Esophagus muscularis mucosa (tissue), 4 donors: Measurements from ENCODE around the gene KDM4D. TPM values are rescaled to one million over a fixed set of nuclear protein-coding genes. Genes with fewer than 3 reads are reported as not detected.

Experiments used
- DNase-seq: peaks from one replicate; pipeline ENCODE4 v3.0.0-alpha.2; 2017; ENCODE audit errors: extremely low spot score
- H3K27ac ChIP-seq, 4 donors: fragments of 200-600 bp; sonication (generic); replicated peaks in 1 of 4; 1 replicate in 3 of 4; 2 replicates in 1 of 4; pipeline ENCODE4 v1.5.1; 2016 to 2019; ENCODE audit warnings: mild to moderate bottlenecking in 1 of 4
- H3K27me3 ChIP-seq, 4 donors: fragments of 200-600 bp; sonication (generic); one replicate each; pipeline versions ENCODE4 v1.5.1 to v1.6.0; 2016 to 2019
- H3K36me3 ChIP-seq, 4 donors: fragments of 200-600 bp; sonication (generic); one replicate each; pipeline ENCODE4 v1.5.1; 2016 to 2019
- H3K4me1 ChIP-seq, 4 donors: fragments of 200-600 bp; sonication (generic); one replicate each; pipeline ENCODE4 v1.5.1; 2016 to 2019
- H3K4me3 ChIP-seq, 4 donors: fragments of 200-600 bp; sonication (generic); 1 replicate in 2 of 4; 2 replicates in 2 of 4; pipeline ENCODE4 v1.5.1; 2016 to 2019; ENCODE audit warnings: mild to moderate bottlenecking in 4 of 4, moderate library complexity in 1 of 4
- H3K9me3 ChIP-seq, 4 donors: fragments of 200-600 bp; sonication (generic); 1 replicate in 3 of 4; 2 replicates in 1 of 4; pipeline ENCODE4 v1.5.1; 2016 to 2019
- CTCF ChIP-seq, 3 experiments: fragments of 200-600 bp in 2 of 3; fragments of 450-650 bp in 1 of 3; sonication (generic) in 2 of 3; IDR thresholded peaks; one replicate each; pipeline ENCODE4 v1.5.1; 2017 to 2019; ENCODE audit warnings: antibody characterized with exemption in 3 of 3, mild to moderate bottlenecking in 2 of 3, moderate library complexity in 1 of 3
- EP300 ChIP-seq: sonication (generic); formaldehyde crosslinking; IDR thresholded peaks from one replicate; pipeline ENCODE4 v1.6.1; 2017; ENCODE audit warnings: antibody characterized with exemption
- POLR2A ChIP-seq: fragments of 450-650 bp; IDR thresholded peaks from one replicate; pipeline ENCODE4 v1.6.1; 2017; ENCODE audit warnings: antibody characterized with exemption, moderate library complexity, mild to moderate bottlenecking, low read depth
- POLR2AphosphoS5 ChIP-seq, 2 donors: sonication (generic); formaldehyde crosslinking; IDR thresholded peaks; one replicate each; pipeline ENCODE4 v1.6.1; 2017; ENCODE audit warnings: antibody characterized with exemption in 2 of 2
- WGBS: methylation state at CpG from one replicate; pipeline ENCODE4 v1.1.5; 2018; 5-methylcytosine and 5-hydroxymethylcytosine counted together
- intact Hi-C: fragments of 100-400 bp; cut with DNase I; formaldehyde crosslinking; loops from one replicate; pipeline ENCODE4 v1.15.1; 2023
- total RNA-seq, 4 donors: library from RNA; depleted of rRNA; stranded (reverse); fragments of >200 nt; gene quantifications; one replicate each; pipeline versions ENCODE4 v1.1.0 to v1.2.1, GENCODE V29; 2016

The KDM4D gene
- total RNA-seq, 4 donors from 2014 or later: under 0.01 to 0.58 (median 0.40) TPM

- no peak for DNase-seq
- Histone ChIP-seq H3K4me3 (no peak overlapping the region), H3K27ac (peak overlapping the region; percentile 17 to 56 (median 50)), H3K36me3 (no peaks in the 10 kb centered on the region), H3K4me1 (peaks cover 19 to 43% (median 36%) of the 10 kb centered on the region in 4 donors), H3K27me3 (no peaks in the 10 kb centered on the region), H3K9me3 (no peaks in the 10 kb centered on the region)
- WGBS: 34% methylated on average over 5 of the region's 5 CpGs
- no peak for TF ChIP-seq POLR2A
- TF ChIP-seq POLR2AphosphoS5 (IDR thresholded peaks at IDR 0.05): peak in 1 of 2 donors; percentile 25
- intact Hi-C loops: no loop called here
Measured at GRCh38 chr11:94933223-94934130, 40.0 kb upstream of the KDM4D start.

- 93% methylated on average over 2 of the region's 4 CpGs for WGBS
Measured at GRCh38 chr11:94934362-94934761, 39.1 kb upstream of the KDM4D start.

GRCh38 chr11:94934846-94935245, 38.7 kb upstream of the KDM4D start:
- H3K9me3 ChIP-seq: no peaks in the 10 kb centered on the region
- WGBS: 86% methylated on average over 3 of the region's 3 CpGs
- intact Hi-C loops: no loop called here
- peaks cover 26 to 49% (median 40%) of the 10 kb centered on the region in 4 donors for H3K4me1 ChIP-seq
- no peaks in the 10 kb centered on the region for H3K27me3 ChIP-seq
- no peak overlapping the region for H3K4me3 ChIP-seq
- TF ChIP-seq CTCF (IDR thresholded peaks at IDR 0.05): no peak
- TF ChIP-seq EP300: no peak
- TF ChIP-seq POLR2AphosphoS5 (IDR thresholded peaks at IDR 0.05): no peak
- TF ChIP-seq POLR2A: no peak
- H3K36me3 ChIP-seq: no peaks in the 10 kb centered on the region
- DNase-seq: no peak
- no peak overlapping the region for H3K27ac ChIP-seq

More at GRCh38 chr11:94934362-94934761, 39.1 kb upstream of the KDM4D start:
- no peak for TF ChIP-seq CTCF (IDR thresholded peaks at IDR 0.05)
- TF ChIP-seq POLR2AphosphoS5 (IDR thresholded peaks at IDR 0.05): no peak
- no peak for TF ChIP-seq EP300
- TF ChIP-seq POLR2A: no peak
- DNase-seq: no peak
- intact Hi-C loops: no loop called here
- Histone ChIP-seq H3K27ac (peak overlapping the region in 3 of 4 donors; percentile 40 to 53 (median 47)), H3K9me3 (no peaks in the 10 kb centered on the region), H3K4me3 (no peak overlapping the region), H3K27me3 (no peaks in the 10 kb centered on the region), H3K4me1 (peaks cover 24 to 48% (median 38%) of the 10 kb centered on the region in 4 donors), H3K36me3 (no peaks in the 10 kb centered on the region)

GRCh38 chr11:94938095-94939055, 35.1 kb upstream of the KDM4D start:
- H3K4me3 ChIP-seq: no peak overlapping the region
- H3K9me3 ChIP-seq: no peaks in the 10 kb centered on the region
- H3K27me3 ChIP-seq: no peaks in the 10 kb centered on the region
- peak; percentile 48 to 80 for TF ChIP-seq POLR2AphosphoS5 (IDR thresholded peaks at IDR 0.05)
- no peak for TF ChIP-seq POLR2A
- no peak for TF ChIP-seq CTCF (IDR thresholded peaks at IDR 0.05)
- H3K27ac ChIP-seq: peak overlapping the region; percentile 56 to 83 (median 77)
- H3K36me3 ChIP-seq: no peaks in the 10 kb centered on the region
- intact Hi-C loops: no loop called here
- 24% methylated on average over 9 of the region's 9 CpGs for WGBS
- DNase-seq: peak; percentile 94
- peaks cover 20 to 40% (median 33%) of the 10 kb centered on the region in 4 donors for H3K4me1 ChIP-seq
